ENCODE data around the gene C19orf12. TPM values are rescaled to one million over a fixed set of nuclear protein-coding genes. Genes with fewer than 3 reads are reported as not detected.

Gene C19orf12
- total RNA-seq, 1 donor from 2014 or later = 24.9 TPM

GRCh38 chr19:29758863-29759262 is 43.8 kb upstream of the C19orf12 start:
- TF ChIP-seq CTCF (conservative IDR thresholded peaks at IDR 0.05; ENCODE audit: low read depth, low read length) = no peak
- no peak overlapping the region for H3K4me3 ChIP-seq (ENCODE audit: low read depth, low read length)
- no peak for DNase-seq (ENCODE audit: low read depth)

- DNase-seq (ENCODE audit: low read depth) = no peak
- TF ChIP-seq CTCF (conservative IDR thresholded peaks at IDR 0.05; ENCODE audit: low read depth, low read length) = no peak
- H3K4me3 ChIP-seq (ENCODE audit: low read depth, low read length) = no peak overlapping the region
Measured at GRCh38 chr19:29757551-29757950, 42.5 kb upstream of the C19orf12 start.

- TF ChIP-seq CTCF (conservative IDR thresholded peaks at IDR 0.05; ENCODE audit: low read depth, low read length) = no peak
- no peak for DNase-seq (ENCODE audit: low read depth)
- H3K4me3 ChIP-seq (ENCODE audit: low read depth, low read length) = no peak overlapping the region
Measured at GRCh38 chr19:29753934-29754305, 38.9 kb upstream of the C19orf12 start.

- H3K4me3 ChIP-seq (ENCODE audit: low read depth, low read length) = no peak overlapping the region
- DNase-seq (ENCODE audit: low read depth) = no peak
- TF ChIP-seq CTCF (conservative IDR thresholded peaks at IDR 0.05; ENCODE audit: low read depth, low read length) = no peak
Measured at GRCh38 chr19:29753190-29753933, 38.3 kb upstream of the C19orf12 start.

GRCh38 chr19:29752450-29753025 is 37.5 kb upstream of the C19orf12 start:
- no peak for DNase-seq (ENCODE audit: low read depth)
- no peak for TF ChIP-seq CTCF (conservative IDR thresholded peaks at IDR 0.05; ENCODE audit: low read depth, low read length)
- no peak overlapping the region for H3K4me3 ChIP-seq (ENCODE audit: low read depth, low read length)

GRCh38 chr19:29751932-29752331 is 36.9 kb upstream of the C19orf12 start:
- TF ChIP-seq CTCF (conservative IDR thresholded peaks at IDR 0.05; ENCODE audit: low read depth, low read length) = no peak
- no peak overlapping the region for H3K4me3 ChIP-seq (ENCODE audit: low read depth, low read length)
- no peak for DNase-seq (ENCODE audit: low read depth)

GRCh38 chr19:29750001-29750400 is 34.9 kb upstream of the C19orf12 start:
- DNase-seq (ENCODE audit: low read depth) = no peak
- H3K4me3 ChIP-seq (ENCODE audit: low read depth, low read length) = no peak overlapping the region
- no peak for TF ChIP-seq CTCF (conservative IDR thresholded peaks at IDR 0.05; ENCODE audit: low read depth, low read length)

Data from epithelial cell of proximal tubule (primary cell).